ENCODE measurements around the gene GSDME.
"Not testable (repeated sequence)": the region's sequence is repeated elsewhere in the genome, so short reads cannot be mapped to it uniquely, and the experiment has no call there.

The GSDME gene

DNA sequence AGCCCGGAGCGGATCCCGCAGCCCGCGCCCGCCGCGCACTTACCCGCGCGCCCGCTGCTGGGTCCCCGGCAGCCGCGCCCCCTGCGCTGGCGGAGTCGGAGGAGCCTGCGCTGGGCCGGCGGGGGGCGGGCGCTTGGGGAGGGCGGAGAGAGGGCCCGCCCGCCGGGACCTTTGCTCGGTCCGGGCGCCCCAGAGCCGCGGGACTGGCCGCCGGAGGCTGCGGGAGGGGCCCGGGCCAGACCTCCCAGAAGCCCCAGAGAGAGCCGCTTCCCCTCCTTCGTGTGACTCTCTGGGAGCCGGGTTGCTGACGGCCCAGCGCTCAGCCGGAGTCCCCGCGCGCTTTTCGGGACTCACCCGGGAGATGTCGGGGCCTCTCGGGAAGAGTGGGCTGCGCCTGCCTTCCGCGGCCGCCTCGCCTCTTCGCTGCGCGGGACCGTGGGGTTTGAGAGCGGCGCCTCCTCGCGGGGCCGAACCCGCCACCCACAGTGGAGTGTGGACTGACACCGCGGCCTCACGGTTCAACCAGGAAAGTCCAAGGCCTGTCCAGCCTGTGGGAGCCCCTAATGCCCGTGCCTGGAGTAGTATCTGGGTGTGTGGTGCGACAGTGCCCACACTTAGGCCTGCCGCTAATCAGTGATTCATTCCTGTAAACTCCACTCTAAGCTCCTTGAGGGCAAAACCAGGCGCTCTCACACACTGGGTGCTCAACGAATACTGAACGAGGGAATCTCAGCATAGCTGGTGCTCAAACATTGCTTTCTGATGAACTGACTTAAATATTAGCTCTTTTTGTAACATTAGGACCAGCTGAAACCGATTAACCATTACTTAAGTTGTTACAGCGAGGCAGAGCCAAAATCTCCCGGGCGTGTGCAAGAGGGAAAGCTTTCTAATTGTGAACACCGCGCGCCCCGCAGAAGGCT, at the start of gene GSDME:
Gene GSDME (minus strand): TSS at position 112 of the 923 bp plus-strand sequence. CDS start 7,690 bp downstream, outside the sequence.
- H3K4me3 Mint-ChIP-seq: peak within 1 kb of the TSS; percentile 80
- peaks cover 66% of the 10 kb centered on the region for H3K27me3 Mint-ChIP-seq
- H3K4me1 Mint-ChIP-seq (ENCODE audit: low read depth): peaks cover 35% of the 10 kb centered on the region
- peaks cover 8% of the 10 kb centered on the region for H3K9me3 Mint-ChIP-seq
- DNase-seq: peak; percentile 67
- H3K36me3 Mint-ChIP-seq (ENCODE audit: low read depth): no peaks in the 10 kb centered on the region
- peak within 1 kb of the TSS; percentile 73 for H3K27ac Mint-ChIP-seq

DNA sequence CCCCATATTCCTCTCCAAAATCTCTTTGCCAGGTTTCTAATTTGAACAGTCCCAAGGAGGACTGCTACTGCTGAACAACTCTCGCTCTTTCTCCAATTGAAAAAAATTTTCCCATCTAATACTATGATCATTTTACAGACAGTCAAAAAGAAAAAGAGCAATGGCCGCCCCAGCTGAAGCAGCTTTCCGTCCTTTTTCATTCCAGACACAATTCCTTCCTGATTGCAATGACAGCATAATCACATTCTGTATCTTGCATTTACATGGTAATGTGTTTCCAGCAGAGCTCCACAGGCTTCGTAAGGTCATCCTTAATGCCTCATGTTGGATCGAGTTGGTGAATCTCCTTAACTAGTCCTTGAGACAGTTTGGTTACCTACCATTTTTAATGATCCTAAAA, 45.0 kb upstream of the GSDME start:
- no peak for DNase-seq
- H3K4me3 Mint-ChIP-seq: no peak overlapping the region
- no peaks in the 10 kb centered on the region for H3K27me3 Mint-ChIP-seq
- no peaks in the 10 kb centered on the region for H3K9me3 Mint-ChIP-seq
- peak overlapping the region; percentile 30 for H3K27ac Mint-ChIP-seq
- H3K4me1 Mint-ChIP-seq (ENCODE audit: low read depth): peaks cover 5% of the 10 kb centered on the region
- H3K36me3 Mint-ChIP-seq (ENCODE audit: low read depth): peaks cover 92% of the 10 kb centered on the region

DNA sequence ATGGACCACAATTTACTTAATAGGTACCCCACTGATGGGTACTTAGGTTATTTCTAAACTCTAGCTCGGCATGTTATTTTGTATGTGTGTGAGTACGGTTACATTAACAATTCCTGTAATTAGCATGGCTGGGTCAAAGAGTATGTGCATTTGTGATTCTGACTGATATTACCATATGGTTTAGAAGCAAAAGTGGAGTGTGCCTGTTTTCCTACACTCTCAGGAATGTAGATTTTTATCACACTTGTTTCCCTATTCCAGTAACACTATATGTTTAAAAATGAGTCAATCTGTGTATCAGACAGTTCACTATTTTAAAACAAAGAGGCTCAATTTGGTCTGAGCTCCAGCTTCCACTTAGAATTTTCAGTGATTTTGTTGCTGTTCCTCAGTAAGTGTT, 44.6 kb upstream of the GSDME start:
- DNase-seq: no peak
- Mint-ChIP-seq H3K27ac (peak overlapping the region; percentile 18), H3K9me3 (no peaks in the 10 kb centered on the region), H3K27me3 (no peaks in the 10 kb centered on the region), H3K4me1 (ENCODE audit: low read depth) (peaks cover 5% of the 10 kb centered on the region), H3K4me3 (no peak overlapping the region), H3K36me3 (ENCODE audit: low read depth) (peaks cover 91% of the 10 kb centered on the region)

DNA sequence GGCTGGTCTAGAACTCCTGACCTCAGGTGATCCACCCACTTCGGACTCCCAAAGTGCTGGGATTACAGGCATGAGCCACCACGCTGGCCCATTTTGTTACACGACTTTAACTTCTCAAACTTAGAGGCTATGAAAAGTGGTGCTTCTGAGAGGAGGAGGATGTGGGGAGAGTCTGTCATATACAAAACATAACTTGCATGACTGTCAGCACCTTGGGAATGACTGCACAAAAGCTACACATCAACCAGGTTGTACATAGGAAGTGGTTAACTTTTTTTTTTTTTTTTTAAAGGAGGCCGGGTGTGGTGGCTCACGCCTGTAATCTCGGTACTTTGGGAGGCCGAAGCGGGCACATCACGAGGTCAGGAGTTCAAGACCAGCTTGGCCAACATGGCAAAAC, 43.4 kb upstream of the GSDME start:
- Mint-ChIP-seq H3K4me1 (ENCODE audit: low read depth) (peaks cover 7% of the 10 kb centered on the region), H3K4me3 (no peak overlapping the region), H3K36me3 (ENCODE audit: low read depth) (peaks cover 91% of the 10 kb centered on the region), H3K27me3 (no peaks in the 10 kb centered on the region), H3K27ac (peak overlapping the region; percentile 37), H3K9me3 (no peaks in the 10 kb centered on the region)
- DNase-seq: no peak

DNA sequence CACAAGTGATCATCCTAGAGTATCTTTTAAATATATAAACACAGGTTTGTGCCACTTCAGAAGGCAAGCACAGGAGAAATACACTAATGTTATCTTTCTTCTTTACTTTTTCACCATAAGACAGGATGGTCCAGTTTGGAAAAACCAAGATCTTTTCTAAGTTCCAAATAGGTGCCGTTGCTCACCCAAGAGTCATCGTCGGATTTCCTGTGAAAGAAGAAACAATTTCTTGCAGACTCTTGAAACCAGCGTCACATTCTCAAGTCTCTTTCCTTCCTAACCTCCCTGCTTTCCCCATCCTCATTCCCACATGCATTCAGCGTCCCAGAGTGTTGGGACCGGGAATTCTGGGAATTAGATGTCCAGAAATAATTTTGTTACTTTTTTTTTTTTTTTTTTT, 42.8 kb upstream of the GSDME start:
- Mint-ChIP-seq H3K9me3 (no peaks in the 10 kb centered on the region), H3K36me3 (ENCODE audit: low read depth) (peaks cover 94% of the 10 kb centered on the region), H3K27me3 (no peaks in the 10 kb centered on the region), H3K27ac (no peak overlapping the region), H3K4me3 (no peak overlapping the region), H3K4me1 (ENCODE audit: low read depth) (peaks cover 13% of the 10 kb centered on the region)
- DNase-seq: no peak

DNA sequence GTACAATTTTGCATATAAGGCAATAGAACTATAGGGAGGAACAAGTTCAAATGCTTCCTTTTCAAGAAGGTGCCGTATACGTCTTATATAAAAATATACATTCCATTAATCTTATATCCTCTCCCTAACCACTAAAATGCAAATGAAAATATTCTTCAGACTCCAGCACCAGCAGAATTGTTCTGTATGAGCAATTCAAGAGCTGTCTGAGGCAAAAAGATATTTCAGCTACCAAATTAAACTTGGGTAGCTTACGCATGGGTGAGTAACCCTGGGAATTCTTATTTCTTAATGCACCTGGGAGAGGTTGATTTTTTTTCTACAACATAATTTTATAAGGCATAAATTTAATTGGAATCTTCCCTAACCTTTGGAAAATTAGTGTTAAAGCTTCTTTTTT, 42.2 kb upstream of the GSDME start:
- no peaks in the 10 kb centered on the region for H3K27me3 Mint-ChIP-seq
- H3K9me3 Mint-ChIP-seq: no peaks in the 10 kb centered on the region
- no peak overlapping the region for H3K27ac Mint-ChIP-seq
- no peak overlapping the region for H3K4me3 Mint-ChIP-seq
- DNase-seq: no peak
- H3K36me3 Mint-ChIP-seq (ENCODE audit: low read depth): peaks cover 94% of the 10 kb centered on the region
- peaks cover 18% of the 10 kb centered on the region for H3K4me1 Mint-ChIP-seq (ENCODE audit: low read depth)

DNA sequence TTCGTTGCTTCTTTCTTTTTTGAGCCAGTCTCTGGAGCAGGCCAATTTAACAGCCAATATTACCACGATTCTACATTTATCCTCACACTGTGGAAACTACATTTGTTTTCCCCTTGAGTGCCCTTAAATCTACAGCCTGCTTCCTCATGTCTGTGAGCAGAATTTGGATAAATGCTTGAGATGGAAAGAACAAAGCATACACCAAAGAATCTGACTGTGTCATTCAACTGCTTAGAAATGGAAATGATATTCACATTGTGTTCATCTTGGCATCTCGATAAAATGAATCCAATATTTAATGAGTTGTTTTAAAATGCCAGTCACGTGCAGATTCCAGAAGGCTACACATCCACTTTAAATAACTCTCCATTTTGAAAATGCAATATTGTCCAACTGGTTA, 41.0 kb upstream of the GSDME start:
- H3K4me1 Mint-ChIP-seq (ENCODE audit: low read depth): peaks cover 24% of the 10 kb centered on the region
- H3K4me3 Mint-ChIP-seq: no peak overlapping the region
- no peaks in the 10 kb centered on the region for H3K27me3 Mint-ChIP-seq
- H3K27ac Mint-ChIP-seq: no peak overlapping the region
- DNase-seq: no peak
- no peaks in the 10 kb centered on the region for H3K9me3 Mint-ChIP-seq
- peaks cover 87% of the 10 kb centered on the region for H3K36me3 Mint-ChIP-seq (ENCODE audit: low read depth)

DNA sequence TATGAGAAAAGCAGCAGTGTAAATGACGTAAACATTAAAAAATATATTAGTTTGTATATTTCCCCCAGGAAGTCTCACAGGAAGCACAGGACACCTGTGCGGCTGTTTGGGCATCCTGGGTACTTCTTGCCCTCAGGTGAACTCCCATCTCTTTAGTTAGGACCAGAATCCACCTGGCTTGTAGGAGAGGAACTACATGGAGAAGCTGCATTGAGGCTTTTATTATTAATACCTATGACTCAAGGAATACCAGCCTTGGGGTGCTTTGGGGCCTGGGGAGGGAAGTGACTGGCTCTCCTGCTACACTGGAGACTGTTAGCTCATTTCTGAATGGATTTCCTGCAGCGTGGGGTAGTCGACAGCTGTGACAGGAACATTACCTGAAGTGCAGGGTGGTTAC, 40.0 kb upstream of the GSDME start:
- H3K36me3 Mint-ChIP-seq (ENCODE audit: low read depth): peaks cover 81% of the 10 kb centered on the region
- DNase-seq: no peak
- H3K4me3 Mint-ChIP-seq: no peak overlapping the region
- no peaks in the 10 kb centered on the region for H3K9me3 Mint-ChIP-seq
- H3K4me1 Mint-ChIP-seq (ENCODE audit: low read depth): peaks cover 24% of the 10 kb centered on the region
- H3K27ac Mint-ChIP-seq: no peak overlapping the region
- no peaks in the 10 kb centered on the region for H3K27me3 Mint-ChIP-seq

DNA sequence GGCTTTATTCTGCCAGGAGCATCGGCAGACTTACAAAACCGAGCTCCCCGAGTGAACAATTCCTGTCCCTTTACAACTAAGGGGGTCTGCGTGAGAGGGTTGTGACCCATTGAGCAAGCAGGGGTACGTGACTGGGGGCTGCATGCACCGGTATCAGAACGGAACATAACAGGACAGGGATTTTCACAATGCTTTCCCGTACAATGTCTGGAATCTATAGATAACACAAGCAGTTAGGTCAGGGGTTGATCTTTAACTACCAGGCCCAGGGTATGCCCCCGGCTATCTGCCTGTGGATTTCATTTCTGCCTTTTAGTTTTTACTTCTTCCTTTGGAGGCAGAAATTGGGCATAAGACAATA, 38.1 kb upstream of the GSDME start:
- Mint-ChIP-seq H3K4me3 (no peak overlapping the region), H3K36me3 (ENCODE audit: low read depth) (peaks cover 69% of the 10 kb centered on the region), H3K4me1 (ENCODE audit: low read depth) (peaks cover 19% of the 10 kb centered on the region), H3K27ac (no peak overlapping the region), H3K27me3 (no peaks in the 10 kb centered on the region), H3K9me3 (no peaks in the 10 kb centered on the region)
- DNase-seq: no peak

DNA sequence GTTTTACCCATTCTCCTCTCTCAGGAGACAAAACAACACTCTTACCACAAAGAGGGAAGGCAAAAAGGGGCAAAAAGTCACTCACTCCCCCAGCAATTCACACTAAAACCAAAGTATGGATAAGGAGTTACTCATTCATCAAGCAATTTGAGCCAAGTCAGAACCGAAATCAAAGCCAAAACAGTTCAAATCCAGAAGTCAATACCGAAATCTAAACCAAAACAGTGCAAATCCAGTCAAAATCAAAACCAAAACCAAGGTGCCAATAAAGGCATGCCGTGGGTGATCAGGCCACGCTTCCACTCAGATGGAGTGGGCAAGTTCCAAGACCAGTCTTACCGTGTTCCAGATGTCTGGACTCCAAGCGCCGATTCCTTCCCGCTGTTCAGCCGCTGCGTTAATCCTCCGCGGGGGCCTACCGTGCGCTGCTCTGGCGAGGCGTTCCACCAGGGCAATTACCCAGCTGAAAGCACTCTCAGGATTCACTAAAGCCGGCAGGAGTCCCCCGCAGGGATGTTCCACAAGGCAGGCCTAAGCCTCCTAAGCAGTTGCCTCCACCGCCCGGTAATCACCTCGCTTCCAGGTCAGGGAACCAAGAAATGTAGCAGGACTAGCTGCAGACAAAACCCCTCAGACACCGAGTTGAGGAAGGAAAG, 37.6 kb upstream of the GSDME start:
- H3K27me3 Mint-ChIP-seq, DNase-seq, H3K9me3 Mint-ChIP-seq, H3K4me3 Mint-ChIP-seq: not testable (repeated sequence)
- Mint-ChIP-seq H3K27ac (peak overlapping the region; percentile 54), H3K36me3 (ENCODE audit: low read depth) (peaks cover 64% of the 10 kb centered on the region), H3K4me1 (ENCODE audit: low read depth) (peaks cover 19% of the 10 kb centered on the region)

DNA sequence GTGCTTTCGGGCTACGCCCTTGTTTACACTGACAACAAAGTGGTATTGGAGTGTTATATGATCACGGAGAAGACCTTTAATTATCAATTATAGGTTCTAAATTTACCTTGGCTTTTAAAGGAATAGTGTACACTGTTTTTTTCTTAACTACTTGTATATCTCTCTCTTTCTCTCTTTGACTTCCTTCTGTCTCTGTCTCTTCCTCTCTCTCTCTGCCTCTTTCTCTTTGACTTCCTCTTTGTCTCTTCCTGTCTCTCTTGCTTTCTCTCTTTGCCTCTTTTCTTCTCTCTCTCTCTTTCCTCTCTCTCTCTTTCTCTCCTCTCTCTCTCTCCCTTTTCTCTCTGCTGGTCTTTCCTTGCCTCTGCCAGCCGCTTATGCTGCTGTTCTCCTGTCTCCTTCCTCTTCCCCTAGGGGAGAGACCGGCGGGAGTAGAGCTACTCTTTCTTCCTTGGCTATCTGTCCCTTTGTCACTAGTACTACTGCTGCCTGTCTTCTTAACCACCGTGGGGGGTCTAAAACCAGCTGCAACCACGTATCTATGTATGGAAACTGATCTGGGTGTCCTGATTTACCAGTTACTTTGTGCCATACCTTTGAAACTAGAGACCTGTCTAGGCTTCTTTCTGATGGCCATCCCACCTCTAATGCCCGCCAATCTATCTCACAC, 36.9 kb upstream of the GSDME start:
- no peaks in the 10 kb centered on the region for H3K27me3 Mint-ChIP-seq
- H3K4me3 Mint-ChIP-seq: no peak overlapping the region
- H3K4me1 Mint-ChIP-seq (ENCODE audit: low read depth): peaks cover 19% of the 10 kb centered on the region
- no peaks in the 10 kb centered on the region for H3K9me3 Mint-ChIP-seq
- H3K36me3 Mint-ChIP-seq (ENCODE audit: low read depth): peaks cover 61% of the 10 kb centered on the region
- DNase-seq: no peak
- peak overlapping the region; percentile 54 for H3K27ac Mint-ChIP-seq

DNA sequence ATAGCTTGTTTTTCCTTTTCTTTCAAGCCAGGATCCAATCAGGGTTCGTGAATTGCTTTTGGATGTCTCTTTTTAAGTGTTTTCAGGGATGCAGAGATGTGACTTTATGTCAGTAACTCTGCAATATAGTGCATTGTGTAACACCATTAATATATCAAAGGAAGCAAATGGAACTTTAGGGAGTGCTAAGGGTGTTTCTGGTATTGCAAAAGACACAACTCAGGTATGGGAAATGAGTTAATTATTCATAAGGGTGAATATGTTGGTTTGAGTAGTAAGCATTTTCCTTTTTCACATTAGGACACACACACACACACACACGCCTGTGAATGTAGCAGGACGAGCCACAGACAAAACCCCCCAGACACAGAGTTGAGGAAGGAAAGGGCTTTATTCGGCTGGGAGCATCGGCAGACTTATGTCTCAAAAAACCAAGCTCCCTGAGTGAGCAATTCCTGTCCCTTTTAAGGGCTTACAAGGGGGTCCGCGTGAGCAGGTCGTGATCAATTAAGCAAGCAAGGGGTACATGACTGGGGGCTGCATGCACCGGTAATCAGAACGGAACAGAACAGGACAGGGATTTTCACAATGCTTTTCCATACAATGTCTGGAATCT, 31.8 kb upstream of the GSDME start:
- Mint-ChIP-seq H3K4me3 (no peak overlapping the region), H3K9me3 (peaks cover 3% of the 10 kb centered on the region), H3K27ac (no peak overlapping the region), H3K36me3 (ENCODE audit: low read depth) (peaks cover 17% of the 10 kb centered on the region), H3K4me1 (ENCODE audit: low read depth) (peaks cover 8% of the 10 kb centered on the region), H3K27me3 (no peaks in the 10 kb centered on the region)
- DNase-seq: no peak

DNA sequence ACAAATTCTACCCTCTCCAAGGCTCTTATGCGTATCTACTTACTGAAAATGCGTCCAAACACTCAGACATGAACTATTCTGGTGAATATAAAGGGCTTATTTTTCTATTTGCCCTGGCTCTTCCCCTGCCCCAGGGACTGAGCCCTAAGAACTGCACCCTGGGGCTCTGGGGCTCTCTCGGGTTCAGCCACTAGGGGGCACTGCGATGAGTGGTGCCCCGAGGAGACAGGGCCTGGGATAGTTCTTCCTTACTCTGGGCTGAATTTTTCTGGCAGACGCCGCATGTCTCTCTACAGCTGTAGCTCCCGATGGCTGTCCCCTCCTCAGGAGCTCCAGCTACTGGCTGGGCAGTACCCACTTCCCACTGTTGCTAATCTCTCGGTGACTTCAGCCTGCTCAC, 30.8 kb upstream of the GSDME start:
- Mint-ChIP-seq H3K9me3 (peaks cover 11% of the 10 kb centered on the region), H3K27ac (no peak overlapping the region), H3K27me3 (no peaks in the 10 kb centered on the region), H3K4me3 (no peak overlapping the region), H3K36me3 (ENCODE audit: low read depth) (peaks cover 23% of the 10 kb centered on the region), H3K4me1 (ENCODE audit: low read depth) (peaks cover 7% of the 10 kb centered on the region)
- DNase-seq: no peak

DNA sequence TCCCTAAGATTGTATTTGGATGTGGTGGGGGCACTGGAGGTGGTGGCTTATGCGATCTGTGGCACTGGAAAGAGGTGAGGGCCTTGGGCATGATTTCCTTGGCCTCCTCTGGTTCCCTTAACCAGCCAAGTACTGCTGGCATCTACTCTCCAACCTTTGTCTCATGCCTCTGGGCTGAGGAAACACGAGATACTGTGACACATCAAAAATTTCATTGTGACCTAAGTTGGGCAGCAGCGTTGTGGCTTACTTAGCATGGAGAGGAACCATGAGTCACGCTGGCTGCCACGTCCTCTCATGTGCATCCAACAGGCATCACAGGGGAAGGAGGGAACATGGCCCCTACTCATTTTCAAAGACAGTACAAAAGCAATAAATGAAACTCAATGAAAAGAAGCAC, 29.7 kb upstream of the GSDME start:
- Mint-ChIP-seq H3K4me3 (no peak overlapping the region), H3K9me3 (peaks cover 11% of the 10 kb centered on the region), H3K27ac (peak overlapping the region; percentile 2), H3K4me1 (ENCODE audit: low read depth) (peaks cover 7% of the 10 kb centered on the region), H3K36me3 (ENCODE audit: low read depth) (peaks cover 19% of the 10 kb centered on the region), H3K27me3 (no peaks in the 10 kb centered on the region)
- DNase-seq: no peak
